Measurements from ENCODE around the gene SYCN.

Gene SYCN

DNA sequence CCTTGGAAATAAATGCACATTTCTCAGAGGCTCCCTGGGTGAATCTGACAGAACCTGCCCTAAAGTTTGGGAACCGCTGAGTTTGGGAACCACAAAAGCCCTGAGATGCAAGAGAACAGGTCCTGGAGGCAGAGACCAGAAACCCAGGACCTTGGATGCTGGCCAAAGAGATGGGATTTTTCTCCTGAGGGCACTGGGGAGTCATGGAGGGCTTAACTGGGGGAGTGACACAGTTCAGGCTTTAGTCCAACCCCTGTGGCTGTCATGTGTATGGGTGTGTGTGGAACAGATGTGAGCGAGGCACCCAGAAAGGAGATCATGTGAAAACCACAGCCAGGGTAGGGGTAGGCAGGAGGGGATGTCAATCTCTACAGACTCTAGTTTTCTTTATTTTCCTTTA is 11.2 kb downstream of the SYCN start:
- DNase-seq: no peak

DNA sequence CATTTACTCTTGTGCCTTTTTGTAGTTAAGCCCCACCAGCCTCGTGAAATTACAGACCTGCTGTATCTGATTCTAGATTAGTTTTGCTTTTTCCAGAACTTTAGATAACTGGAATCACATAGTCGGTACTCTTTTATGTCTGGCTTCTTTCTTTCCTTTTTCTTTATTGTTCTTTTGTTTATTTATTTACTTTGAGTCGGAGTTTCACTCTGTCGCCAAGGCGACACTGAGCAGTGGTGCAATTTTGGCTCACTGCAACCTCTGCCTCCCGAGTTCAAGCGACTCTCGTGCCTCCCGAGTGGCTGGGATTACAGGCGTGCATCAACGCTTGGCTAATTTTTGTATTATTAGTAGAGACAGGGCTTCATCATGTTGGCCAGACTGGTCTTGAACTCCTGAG is 13.3 kb downstream of the SYCN start:
- DNase-seq: no peak

DNA sequence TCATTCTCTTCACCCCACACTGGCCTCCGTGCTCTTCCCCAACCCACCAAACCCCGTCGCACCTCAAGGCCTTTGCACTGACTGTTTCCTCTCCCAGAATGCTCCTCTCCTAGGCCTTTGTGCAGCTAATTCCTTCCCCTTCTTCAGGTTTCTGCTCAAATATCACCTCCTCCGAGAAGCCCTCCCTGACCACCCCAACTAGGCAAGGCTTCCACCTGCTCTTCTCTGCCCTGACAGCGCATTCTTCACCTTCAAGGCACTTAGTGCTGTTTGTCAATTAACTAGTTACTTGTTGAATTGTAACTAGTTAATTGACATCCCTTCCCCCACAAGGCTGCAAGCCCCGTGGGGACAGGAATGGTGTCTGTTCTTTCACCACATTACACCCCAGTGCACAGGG is 15.1 kb downstream of the SYCN start:
- DNase-seq: no peak

DNA sequence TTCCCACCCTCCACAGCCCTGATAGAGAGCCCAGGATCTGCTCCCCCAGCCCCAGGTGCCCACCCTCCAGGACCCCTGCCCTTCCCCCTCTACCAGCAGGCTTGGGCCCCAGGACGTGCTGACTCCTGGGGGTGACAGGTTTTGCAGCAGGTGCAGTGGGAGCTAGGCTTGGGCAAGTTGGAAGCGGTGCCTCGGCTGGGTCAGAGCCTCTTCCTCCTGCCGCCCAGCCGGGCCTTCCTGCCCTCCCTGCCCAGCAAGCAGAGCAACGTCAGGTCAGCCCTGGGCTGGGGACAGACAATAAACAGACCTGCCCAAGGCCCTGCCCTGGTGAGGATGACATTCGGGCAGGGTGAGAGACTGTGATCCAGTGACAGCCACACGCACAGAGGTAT is 16.5 kb downstream of the SYCN start:
- DNase-seq: no peak

DNA sequence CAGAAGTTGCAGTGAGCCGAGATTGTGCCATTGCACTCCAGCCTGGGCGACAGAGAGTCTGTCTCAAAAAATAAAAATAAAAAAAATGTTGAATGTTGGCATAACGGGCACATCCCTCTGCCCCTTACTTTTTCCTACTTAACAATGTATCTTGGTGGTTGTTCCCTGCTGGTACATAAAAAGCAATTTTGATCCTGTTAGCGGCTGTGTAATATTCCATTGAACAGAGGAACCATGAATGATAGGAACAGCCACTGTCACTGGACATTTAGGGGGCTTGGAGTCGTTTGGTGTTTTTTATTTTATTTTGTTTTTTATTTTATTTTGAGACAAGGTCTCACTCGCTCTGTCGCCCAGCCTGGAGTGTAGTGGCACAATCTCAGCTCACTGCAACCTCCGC is 17.7 kb downstream of the SYCN start:
- no peak for DNase-seq

DNA sequence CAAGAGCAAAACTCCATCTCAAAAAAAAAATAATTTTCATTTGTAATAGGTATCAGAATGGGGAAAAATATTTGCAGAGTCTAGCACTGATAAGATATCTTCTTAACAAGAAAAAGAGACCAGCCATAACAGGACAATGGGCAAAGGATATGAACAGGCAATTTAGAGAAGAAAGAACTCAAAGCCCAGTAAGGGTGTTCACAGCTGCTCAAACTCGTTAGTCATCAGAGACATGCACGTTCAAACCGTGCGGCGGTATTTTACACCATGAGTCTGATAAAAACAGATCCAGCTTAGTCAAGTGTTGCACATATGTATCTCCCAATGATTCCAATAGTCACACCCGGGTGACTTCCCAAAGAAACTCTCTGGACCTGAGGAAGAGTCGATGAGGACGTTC is 21.0 kb downstream of the SYCN start:
- DNase-seq: no peak

DNA sequence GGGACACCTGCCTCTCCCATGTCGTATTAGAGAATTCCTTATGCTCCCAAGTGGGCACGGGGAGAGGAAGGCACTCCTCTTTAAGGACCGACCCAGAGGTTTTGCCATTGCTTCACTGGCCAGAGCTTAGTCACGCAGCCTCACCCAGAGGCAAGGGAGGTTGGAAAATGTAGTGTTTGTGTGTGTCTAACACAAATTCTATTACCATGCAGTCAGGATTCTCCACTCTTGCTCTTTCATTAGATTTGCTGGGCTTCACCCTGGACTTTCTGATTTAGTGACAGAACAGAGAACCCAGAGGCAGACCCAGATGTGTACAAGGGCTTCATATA is 21.9 kb downstream of the SYCN start:
- no peak for DNase-seq

DNA sequence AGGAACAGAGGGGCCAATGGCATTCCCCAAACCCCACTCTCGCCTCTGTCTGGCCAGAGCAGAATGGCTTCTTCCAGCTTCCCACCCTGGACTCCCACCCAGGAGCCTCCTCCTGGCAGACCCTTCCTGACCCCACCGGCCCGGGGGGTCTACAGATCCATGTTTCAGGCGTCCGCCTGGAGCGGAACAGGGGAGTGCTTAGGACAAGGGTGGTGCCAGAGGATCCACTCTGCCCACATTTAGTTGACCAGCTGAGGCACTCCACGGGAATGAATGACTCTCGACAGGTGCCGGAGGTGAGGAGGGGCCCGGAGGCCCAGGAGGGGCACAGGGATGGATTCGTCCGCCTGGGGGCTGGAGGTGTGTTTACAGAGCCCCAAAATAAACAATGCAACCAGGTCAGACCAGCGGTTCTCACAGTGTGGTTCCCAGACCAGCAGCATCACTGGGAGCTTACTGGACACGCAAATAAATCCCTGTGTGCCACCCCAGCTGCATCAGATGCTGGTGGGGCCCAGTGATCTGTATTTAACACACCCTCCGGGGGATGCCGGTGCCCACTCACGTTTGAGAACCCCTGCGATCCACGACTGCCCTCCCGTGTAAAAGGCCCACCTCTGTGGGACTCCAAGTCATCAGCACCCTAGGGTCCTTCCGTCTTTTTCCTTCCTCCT is 22.4 kb downstream of the SYCN start:
- no peak for DNase-seq

DNA sequence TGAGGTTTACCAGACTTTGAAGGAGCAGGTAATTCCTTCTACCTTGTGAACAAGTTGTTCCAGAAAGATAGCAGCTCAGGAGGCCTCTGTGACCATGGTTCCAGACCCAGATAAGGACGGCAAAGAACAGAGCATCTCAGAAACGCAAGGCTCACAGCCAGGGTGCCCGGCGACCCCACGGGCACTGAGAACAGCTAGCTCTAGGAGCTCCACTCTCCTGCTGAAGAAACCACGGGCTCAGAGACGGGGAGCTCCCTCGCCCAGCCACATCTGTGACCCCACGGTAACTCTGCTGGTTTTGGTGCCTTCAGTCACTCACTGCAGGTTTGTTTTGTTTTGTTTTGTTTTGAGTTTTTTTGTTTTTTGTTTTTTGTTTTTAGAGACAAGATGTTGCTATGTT is 23.3 kb downstream of the SYCN start:
- DNase-seq: no peak

DNA sequence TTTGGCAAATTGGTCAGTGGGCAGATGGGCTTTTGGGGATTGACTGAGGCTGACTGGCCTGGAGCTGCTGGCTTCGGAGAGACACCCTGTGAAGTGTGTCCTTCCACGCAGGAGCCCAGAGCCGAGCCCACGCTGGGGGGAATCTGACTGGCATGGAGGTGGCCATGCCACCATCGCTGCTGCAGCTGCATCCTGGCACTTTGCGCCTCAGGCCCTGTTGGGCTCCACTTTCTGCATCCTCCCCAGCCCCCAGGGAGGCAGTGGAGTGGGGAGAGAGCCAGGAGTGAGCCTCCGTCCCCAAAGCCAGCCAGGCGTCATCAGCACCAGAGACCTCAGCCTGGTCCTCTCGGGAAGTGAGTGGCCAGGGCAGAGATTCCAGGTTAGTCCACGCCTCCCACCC is 24.3 kb downstream of the SYCN start:
- DNase-seq: no peak

DNA sequence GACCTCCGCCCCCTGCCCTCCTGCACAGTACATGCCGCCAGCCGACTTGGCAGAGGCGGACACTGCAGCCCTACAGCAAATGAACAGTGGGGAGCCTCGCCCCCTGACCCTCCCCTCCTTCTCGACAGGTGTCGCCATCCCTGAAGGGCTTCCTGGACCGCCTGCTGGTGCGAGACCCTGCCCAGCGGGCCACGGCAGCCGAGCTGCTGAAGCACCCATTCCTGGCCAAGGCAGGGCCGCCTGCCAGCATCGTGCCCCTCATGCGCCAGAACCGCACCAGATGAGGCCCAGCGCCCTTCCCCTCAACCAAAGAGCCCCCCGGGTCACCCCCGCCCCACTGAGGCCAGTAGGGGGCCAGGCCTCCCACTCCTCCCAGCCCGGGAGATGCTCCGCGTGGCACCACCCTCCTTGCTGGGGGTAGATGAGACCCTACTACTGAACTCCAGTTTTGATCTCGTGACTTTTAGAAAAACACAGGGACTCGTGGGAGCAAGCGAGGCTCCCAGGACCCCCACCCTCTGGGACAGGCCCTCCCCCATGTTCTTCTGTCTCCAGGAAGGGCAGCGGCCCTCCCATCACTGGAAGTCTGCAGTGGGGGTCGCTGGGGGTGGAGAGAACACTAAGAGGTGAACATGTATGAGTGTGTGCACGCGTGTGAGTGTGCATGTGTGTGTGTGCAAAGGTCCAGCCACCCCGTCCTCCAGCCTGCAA is 25.6 kb downstream of the SYCN start:
- DNase-seq: no peak

DNA sequence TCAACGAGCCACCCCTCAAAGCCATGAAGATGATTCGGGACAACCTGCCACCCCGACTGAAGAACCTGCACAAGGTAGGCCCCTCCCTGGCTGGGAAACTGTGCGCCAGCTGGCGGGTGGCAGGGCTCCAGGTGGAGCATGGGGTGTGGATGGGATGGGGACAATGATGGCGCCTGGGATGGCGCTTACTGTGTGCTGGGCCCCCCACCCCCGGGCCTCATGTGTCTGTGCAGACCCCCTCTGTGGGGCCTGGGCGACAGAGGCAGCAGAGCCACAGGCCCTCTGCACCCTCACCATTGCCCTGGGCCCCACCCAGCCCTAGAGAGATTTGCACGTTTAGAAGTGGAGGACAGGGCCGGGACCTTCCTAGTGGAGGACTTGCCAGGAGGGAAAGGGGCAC is 26.3 kb downstream of the SYCN start:
- DNase-seq: no peak

DNA sequence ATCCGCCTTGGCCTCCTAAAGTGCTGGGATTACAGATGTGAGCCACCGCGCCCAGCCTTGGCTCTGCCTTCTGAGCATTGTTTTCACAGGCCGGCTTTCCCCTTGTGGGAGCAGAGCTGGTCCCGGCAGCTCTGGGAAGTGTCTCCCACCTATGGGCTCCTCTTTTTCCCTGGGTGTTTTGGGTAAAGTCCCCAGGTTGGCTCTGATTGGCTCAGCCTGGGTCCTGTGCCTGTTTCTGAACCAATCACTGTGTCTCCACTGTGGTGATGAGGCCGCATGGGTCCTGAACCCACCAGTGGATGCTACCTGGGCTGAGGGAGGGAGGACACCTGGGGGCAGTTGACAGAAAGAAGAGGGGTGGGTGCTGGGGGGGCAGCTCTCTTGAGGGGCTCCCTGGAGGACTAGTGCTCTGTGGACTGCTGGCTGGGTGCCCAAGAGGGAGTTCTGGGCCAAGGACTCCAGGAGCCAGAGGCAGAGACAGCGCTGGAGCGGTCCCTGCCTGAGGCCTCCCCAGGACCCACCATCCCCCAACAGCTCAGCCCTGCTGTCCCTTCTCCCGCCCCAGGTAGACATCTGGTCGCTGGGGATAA is 26.9 kb downstream of the SYCN start:
- DNase-seq: no peak

DNA sequence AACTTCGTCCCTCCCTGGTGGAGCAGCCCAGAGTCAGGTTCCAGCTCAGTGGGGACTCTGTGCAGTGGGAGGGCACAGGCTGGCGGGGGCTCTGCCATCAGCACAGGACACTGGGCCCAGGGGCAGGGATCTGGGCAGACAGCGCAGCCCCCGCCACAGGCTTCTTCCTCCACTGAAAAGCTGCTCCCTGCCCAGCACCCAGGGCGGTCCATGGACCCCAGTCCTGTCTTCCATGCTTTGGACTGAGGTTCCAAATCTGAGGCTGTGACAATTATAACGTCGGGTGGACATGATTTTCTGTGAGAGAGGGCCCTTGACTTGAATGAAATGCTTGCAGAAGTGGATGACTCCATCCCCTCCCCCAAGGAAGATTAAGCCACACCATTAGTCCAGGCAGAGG is 28.5 kb downstream of the SYCN start:
- no peak for DNase-seq

DNA sequence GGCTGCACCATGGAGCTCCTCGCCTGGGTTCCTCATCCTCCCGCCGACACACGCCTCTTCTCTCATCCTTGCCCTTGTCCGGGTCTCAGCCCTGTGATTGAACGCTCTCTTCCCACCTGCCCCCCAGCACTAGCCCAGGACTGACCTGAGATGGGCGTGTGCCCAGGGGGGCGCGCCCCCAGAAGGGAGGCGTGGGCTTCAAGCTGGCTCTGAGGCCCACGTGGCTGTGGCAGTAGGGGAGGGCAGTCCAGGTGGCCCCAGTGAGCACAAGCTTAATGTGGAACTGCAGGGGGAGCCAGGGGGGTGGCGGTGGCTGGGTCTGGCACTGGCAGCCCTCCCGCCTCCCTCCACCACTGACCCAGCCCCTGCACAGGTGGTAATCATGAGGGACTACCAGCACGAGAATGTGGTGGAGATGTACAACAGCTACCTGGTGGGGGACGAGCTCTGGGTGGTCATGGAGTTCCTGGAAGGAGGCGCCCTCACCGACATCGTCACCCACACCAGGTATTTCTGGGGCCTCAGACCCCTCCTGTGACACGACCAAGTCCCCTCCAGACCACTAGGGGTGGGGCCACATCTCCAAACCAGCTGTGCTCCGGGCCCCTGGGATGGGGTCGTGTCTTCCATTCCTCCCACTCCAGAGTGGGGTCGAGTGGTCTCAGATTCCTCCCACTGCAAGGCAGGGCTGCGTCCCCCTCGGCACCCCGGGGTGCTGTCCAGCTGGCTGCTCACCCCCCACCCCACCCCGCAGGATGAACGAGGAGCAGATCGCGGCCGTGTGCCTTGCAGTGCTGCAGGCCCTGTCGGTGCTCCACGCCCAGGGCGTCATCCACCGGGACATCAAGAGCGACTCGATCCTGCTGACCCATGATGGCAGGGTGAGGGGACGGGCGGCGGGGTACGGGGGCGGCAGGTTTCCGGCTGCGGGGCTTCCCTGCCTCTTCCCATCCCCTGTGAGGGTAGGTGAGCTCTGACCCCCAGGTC is 29.2 kb downstream of the SYCN start:
- no peak for DNase-seq

DNA sequence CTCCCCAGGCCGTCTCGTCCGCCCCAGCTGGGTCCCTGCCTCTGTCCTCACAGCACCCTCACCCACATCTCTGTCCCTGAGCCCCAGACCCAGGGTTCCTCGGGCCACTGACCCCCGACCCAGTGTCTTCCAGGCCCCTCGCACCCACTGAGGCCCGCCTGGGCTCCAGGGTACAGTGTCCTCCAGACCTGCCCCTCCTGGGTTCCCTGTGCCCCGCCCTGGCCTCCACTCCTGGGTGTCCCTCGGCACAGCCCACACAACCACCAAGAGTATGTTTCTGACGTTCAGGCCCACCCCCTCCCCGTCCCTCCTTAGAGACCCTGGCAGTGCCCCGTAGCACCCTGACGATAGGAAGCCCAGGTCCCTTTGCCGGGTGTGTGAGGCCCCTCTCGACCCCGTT is 29.9 kb downstream of the SYCN start:
- DNase-seq: no peak

DNA sequence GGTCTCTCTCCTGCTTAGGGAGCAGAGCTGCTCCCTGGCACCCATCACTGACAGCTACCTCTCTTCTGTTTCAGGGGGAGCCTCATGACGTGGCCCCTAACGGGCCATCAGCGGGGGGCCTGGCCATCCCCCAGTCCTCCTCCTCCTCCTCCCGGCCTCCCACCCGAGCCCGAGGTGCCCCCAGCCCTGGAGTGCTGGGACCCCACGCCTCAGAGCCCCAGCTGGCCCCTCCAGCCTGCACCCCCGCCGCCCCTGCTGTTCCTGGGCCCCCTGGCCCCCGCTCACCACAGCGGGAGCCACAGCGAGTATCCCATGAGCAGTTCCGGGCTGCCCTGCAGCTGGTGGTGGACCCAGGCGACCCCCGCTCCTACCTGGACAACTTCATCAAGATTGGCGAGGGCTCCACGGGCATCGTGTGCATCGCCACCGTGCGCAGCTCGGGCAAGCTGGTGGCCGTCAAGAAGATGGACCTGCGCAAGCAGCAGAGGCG is 30.5 kb downstream of the SYCN start:
- DNase-seq: no peak

DNA sequence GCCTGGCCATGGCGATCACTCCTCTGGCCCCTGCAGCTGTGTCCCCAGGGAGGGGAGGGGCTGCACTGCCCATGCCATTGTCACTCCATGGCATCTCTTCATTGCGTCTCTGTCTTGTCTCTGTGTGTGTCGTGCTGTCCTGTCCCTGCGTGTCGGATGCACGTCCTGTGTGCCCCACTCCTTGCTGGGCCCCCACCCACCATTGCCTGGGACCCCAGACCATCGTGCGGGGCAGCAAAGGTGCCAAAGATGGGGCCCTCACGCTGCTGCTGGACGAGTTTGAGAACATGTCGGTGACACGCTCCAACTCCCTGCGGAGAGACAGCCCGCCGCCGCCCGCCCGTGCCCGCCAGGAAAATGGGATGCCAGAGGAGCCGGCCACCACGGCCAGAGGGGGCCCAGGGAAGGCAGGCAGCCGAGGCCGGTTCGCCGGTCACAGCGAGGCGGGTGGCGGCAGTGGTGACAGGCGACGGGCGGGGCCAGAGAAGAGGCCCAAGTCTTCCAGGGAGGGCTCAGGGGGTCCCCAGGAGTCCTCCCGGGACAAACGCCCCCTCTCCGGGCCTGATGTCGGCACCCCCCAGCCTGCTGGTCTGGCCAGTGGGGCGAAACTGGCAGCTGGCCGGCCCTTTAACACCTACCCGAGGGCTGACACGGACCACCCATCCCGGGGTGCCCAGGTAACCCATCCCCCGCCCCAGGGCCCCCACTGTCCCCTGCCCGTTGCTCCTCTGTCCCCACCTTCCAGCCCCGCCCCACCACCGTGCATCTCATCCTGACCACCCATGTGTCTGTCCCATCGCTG is 31.2 kb downstream of the SYCN start:
- DNase-seq: no peak

DNA sequence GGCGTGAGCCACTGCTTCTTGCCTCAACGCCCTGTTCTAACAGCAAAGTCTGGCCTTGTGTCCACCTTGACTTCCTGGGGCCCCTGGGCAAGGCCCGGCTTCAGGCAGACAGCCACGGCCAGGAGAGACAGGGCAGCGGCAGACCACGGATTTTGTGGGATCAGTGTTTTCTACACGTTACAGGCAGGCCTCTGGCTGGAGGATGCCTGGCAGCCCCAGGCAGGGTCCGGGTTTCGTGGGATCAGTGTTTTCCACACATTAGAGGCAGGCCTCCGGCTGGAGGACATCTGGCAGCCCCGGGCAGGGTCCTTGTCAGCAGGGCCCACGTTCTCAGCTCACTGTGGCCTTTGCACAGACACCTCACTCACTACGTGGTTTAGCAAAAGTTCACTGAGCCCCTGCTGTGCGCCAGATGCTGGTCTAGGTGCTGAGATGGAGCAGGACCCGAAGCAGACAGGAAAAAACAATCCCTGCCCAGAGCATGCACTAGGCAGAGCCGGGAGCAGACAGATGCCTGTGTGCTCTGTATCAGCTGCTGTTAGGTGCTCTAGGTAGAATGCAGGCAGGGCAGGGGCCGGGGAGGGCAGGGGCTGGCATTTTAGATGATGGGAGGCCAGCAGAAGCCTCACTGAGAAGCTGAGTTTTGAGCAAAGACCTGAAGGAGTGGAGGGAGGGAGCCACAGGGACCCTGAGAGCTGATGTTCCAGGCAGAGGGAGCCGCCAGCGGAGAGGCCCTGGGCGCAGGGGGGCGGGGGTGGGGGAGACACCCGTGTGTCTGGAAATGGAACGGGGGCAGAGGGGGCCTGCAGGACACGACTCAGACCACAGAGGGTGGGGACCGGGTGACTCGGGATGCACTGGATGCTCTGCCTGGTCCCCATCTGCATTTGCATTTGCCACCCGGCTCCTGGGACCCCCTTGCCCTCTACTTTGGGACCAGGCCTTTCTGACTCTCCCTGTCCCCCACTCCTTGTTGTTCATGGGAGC is 32.3 kb downstream of the SYCN start:
- DNase-seq: no peak

DNA sequence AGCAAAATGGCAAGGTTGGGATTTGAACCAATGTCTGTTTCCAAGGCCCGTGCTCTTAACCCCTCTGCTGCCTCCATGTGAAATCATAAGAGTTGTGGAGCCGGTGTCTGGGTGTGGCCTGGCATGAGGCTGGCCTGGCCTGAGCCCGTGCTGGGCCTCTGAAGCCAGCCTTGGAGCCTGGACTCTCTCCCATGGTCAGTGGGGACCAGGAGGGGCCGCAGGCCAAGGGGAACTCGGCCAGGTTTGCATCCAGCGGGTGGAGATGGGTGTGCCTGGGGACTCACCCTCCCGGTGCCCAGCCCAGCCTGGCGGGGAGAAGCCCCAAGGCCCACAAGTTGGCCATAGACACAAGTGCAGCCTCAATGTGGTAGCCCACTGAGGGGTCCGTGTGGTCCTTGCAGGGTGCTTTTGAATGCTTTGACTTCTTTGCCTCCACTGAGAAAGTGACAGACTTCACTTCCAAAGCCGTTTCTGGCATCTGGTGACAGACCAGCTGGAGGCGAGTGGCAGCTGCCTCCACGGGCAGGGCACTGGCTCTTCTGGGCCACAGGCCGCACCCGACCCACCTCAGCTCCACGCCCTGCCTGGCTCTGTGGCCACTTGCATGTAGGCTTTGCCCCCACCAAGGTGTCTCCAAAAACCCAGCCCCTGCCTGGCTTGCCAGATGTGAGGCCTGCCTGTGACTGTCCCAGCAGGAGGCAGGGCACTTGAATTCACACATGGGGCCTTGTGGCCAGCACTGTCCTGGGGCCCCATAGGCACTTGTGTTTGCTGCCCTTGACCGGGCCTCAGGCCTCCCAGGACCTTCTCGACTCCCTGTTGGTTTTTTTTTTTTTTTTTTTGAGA is 33.5 kb downstream of the SYCN start:
- DNase-seq: no peak

Data from NCI-H2029 (cell line).